GM21381 (cell line): ENCODE results near the gene PSD2.

Experiments
- ATAC-seq: cut with Tn5 transposase; IDR thresholded peaks from one replicate; pipeline ENCODE4 v1.9.1; 2021; ENCODE audit warnings: mild to moderate bottlenecking, moderate library complexity; ENCODE audit not compliant: unreplicated experiment

PSD2 gene

DNA sequence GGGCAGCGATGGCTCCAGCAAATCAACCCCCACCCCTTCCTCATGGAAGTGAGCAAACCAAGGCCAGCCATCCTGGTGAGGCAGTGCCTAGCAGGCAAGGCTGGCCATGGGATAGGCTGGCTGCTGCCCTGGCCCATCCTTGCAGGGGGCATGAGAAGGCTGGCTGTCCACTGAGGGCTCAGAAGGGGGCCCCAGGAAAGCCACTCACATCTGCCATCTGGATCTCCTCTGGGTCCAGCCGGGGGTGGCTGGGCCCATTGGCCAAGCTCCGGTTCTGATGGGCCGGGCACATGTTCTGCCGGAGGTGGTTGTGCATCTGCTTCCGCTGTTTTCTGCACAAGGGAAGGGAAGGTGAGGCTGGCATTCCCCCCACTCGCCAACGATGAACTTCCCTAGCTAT lies 57.1 kb downstream of the PSD2 start:
- ATAC-seq: no peak

DNA sequence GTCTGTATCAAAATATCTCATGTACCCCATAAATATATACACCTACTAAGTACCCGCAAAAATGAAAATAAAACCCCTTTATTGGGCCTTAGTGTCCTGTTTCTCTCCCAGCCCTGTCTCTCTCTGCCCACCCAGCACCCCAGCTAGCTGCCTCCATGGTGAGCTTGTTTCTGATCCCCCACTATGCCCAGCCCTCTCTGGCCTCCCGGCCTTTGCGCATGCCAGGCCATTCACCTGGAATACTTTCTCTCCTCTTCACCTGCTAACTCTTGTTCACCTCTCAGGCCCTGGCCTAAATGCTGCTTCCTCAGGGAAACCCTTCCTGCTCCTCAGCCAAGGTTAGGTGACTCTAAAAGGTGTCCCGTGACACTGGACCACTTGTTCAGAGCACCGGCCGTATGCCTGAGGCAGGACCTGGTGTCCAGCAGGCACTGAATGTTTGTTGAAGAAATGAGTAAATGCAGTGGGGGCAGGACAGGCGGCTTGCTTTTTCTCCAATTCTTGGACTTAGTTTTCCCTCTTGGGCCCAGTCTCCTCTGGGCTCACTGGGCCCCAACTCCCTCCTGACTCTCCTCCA lies 58.5 kb downstream of the PSD2 start:
- no peak for ATAC-seq

- ATAC-seq: no peak
These were observed 59.3 kb downstream of the PSD2 start for GRCh38 chr5:139854953-139855352.

DNA sequence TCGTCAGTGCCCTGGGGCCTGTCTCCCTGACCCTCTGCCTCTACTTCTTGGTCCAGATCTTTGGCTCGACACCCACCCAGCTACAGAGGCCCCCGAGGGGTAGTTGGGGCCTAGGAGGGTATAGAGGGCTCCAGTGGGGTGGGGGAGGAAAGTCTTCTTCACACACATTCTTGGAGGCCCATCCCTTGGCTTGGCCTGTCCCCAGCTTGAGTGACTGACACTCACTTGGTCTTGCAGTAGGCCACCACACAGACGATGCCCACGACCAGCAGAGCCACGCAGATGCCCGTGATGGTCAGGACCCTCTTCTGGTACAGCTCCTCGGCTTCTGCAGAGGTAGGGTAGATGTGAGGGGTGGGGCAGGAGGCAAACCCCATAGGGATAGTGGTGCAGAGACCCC lies 59.8 kb downstream of the PSD2 start:
- ATAC-seq: no peak

DNA sequence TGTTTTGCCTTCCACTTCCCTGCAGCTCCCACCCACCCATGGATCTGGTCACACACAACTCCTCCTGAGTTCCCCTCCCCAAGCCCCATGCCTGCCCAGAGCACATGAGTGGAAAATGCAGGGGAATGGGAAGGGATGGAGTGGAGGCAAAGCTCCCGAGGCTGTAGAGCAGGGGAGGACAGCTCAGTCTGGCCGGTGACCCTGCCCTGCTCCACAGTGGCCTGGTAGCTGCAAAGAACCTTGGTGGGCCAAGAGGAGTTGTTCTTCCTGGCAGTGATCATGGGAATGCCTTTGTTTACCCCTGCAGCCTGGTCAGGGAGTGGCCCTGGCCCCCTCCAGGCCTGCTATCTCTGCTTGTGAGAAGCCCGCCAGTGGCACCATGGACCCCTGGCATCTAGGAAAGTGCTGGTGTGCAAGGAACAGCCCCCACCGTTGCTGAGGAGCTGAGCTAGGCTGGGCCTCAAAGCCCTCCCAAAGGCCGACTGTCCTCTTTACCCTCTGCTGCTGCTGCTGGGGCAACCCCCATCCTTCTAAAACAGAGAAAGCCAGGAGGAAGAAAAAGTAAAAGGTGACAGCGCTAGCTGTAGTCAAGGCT lies 60.4 kb downstream of the PSD2 start:
- no peak for ATAC-seq

DNA sequence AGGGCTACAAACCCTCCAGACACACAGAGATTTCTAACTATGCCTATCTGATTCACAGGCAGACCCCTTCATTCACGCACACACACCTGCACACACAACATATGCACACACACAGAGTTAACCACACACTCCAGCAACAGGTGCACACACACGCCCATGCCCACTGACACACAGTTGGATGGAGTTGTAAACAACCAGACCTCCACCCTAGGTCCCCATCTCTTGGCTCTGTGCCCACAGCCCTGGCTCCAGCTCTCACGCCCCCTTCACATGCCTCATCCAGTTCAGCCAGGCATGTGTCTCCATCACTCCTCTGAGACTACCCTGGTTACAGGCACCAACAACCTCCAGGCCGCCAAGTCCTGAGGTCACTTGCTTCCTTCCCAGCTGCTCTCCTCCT lies 61.1 kb downstream of the PSD2 start:
- no peak for ATAC-seq

- no peak for ATAC-seq
These were observed 63.4 kb downstream of the PSD2 start for GRCh38 chr5:139859013-139859412.

DNA sequence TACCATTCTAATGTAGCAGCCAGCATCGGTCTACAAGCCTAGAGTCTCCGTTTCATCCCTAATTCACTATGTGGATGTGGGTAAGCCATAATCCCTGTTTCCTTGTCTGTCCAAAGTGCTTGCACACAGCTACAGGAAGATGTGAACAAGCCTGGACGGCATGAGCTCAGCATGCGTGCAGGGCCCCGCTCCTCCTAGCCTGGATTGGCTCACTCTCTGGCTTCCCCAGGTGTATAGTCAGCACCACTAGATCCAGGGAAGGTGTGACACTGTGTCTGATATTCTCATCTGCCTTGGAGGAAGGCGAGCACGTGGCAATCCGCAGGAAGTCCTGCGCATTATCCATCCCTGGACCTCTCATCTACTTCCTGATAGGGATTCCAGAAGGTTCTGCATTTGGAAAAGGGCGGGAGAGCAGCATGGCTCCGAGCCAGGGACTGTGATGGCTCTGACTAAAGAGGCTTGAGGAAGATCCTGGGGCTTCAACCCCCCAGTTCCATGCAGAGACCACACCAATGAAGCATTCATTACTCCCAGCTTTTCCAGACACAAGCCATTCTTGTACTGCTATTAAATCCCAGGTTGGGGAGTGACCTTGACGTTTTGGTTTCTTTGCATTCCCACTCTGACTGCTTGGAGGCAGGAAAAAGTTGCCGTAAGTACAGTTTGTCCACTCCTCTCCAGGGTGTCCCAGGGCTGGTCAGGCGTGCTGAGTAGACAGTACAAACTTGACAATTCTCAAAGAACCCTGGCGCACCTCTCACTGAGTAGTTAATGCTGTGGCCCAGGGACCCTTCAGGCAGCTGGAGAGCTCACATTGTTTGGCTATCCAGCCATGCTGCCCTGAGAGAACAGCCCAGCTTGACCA lies 65.6 kb downstream of the PSD2 start:
- ATAC-seq: no peak

DNA sequence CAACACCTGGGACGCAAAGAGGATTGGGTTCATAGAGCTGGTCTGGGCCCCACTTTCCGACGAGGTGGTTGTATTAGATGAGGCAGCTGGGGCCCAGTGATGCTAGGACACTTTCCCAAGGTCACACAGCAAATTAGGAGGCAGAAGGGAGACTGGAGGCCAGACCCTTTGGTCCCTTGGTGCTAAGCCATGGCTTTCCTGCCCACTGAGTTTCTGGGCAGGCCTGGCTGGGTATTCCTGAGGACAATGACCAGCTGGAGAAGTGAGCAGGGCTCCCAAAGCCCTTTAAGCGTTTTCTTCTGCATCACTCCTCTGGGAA lies 66.2 kb downstream of the PSD2 start:
- no peak for ATAC-seq

GRCh38 chr5:139862313-139862712 lies 66.7 kb downstream of the PSD2 start:
- no peak for ATAC-seq

DNA sequence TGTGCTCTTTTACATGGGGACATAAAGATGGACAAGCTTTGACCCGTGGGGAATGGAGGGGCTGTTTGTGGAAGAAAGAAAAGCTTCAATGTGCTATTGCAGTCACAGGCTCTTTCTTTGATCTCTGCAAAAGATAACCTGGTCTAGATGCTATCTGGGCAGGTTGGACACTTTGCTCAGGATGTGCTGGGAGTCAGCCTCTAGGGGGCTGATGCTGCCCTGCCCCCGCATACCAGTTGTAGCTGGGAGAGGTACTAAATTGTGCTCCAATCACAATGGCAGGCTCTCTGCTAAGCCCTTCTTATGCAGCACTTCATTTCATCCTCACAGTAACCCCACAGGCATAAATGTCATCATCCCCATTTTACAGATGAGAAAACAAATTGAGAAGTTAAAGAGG lies 67.2 kb downstream of the PSD2 start:
- ATAC-seq: no peak

DNA sequence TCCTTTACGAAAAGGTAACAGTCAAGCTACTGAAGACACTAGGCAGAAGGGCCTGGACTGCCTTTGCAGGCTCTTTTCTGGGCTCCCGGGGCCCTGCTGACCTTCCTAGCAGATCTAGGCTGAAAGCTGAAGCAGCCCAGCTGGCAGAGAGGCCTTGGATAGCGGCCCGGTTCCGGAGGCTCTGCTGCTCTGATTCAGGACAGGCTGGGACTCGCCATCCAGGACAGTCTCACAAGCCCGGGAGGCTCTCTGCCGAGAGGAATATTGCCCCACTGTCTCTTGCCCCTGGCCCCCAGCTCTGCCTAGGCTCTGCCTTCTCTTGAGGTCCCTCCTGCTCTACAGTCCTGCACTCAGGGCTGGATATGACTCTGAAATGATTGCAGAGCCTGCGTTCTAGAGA lies 67.8 kb downstream of the PSD2 start:
- no peak for ATAC-seq

DNA sequence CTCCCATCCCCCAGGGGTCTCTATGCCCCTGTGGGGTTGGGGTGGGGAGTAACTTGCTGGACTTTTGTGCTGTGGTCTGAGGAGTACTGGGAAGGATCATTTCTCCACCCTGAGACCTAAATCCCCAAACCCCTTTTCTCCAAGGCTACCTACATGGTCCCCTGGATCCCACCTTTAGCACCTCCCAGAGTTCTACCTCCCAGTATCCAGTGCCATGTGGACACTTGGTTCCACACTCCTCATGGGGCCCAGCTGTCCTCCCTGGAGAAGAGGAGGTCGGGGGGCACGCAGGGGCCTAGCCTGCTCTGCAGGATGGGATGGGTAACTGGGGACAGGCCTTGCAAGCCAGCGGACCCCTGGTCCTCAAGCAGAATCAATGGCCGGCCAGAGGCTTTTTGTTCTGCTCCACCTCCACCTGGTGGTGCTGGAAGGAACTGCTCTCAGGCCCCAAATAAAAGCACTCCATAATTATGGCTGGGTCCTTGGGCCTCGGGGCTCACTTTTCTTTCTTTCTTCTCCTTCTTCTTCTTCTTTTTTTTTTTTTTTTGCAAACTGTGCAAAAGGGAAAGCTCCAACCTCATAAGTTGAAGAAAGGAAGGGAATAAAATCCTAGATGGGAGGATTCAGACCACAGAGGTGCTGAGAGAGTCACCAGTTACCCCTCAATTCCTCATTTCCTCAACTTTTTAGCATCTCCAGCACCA lies 68.4 kb downstream of the PSD2 start:
- ATAC-seq: no peak

DNA sequence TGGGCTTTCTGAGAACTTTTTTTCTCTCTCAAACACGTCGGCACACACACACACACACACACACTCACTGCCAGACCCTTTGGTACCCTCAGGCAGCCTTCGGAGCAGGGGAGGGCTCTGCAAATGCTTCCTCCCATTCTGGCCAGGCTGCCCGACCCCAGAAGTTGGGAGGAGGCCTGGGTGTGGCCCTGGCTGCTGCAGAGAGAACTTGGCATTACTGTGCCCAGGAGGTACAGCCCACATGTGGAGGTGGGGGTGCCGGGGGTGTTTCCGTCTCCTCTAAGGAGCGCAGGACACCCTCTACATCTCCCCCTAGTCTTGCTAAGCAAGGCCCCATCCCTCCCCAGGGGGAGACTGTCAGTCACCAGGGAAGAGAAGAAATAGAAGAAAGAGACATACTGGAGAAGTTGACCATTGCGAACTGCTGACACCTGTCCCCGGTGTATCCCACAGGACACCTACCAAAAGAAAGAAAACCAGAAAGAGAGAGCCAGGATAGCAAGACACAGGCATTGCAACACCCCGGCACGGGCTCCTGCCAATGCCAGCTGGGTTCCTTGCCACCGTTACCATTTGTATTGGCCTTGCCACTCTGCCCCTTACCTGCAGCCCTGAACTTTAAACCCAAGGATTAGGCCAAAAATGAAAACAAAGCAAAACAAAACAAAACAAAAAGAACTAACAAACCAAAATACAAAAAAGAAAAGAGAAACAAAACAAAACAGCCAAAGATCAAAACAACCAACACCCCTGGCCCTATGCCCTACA lies 69.3 kb downstream of the PSD2 start:
- ATAC-seq: no peak

DNA sequence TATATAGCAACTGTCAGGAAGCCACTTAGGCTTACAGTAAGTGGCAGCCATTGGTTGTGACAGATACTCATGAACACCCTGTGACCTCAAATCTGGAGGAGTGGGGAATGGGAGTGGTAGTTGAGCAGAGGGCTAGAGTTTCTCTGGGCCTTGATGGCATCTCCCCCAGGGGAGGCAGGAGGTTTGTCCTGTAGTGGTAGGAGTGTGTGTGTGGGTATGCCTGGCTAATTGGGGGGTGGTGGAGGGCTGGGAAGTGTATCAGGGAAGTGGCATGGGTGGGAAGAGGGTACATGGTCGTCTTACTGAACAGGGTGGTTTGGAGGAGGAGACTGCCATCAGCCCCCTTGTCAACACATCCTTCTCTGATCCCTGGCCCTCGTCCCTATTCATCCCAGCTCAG lies 71.5 kb downstream of the PSD2 start:
- no peak for ATAC-seq

GRCh38 chr5:139867581-139867980 lies 72.0 kb downstream of the PSD2 start:
- no peak for ATAC-seq

DNA sequence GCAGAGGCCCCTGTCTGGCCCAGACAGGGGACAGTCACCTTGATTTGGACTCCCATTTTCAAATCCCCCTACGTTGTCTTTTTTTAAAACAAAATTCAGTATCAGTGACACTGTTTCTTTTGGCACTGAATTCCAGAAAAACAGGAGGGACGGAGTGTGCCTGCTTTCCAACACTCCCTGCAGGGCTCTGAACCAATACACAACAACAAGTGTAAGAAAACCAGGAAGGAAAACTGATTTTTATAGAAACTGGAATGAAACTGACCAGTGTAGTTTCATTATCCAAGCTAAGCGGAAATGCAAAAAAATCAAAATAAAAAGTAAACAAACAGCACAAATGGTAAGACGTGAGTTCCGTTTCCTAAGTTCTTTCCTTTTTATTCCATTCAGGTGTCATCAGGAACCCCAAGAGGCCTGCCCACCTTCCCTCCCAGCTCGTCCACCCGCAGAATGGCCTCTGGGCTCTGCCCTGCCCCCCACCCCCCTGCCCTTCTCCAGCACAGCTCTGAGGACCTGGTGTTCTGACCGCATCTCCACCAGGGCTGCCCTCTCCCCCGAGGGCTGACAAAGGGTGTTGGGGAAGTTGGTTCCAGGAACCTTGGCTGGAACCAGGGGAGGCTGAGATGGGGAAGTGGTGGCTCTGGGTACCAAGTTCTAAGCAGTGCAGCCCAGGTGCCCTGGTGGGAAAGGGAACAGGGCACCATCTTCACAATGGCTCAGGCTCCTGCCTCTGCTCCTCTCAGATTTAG lies 73.6 kb downstream of the PSD2 start:
- no peak for ATAC-seq

DNA sequence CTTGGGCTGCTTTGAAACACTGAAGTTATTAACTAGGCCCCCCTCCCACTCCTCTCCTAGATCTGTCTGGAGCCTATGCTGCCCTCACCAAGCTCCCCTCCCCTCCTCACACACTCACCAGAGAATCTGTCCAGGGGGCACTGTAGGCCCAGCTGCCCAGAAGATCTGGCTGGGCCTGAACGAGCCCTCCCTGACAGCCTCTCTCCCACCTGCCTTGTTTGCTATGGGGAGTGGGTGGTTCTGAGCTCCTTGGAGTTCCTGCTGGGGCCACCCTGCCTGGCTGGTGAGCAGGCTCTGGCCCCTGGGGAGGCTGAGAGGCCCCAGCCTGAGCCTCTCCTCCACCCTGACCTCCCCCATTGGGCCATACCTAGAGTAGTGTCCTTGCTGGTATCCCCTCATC lies 75.1 kb downstream of the PSD2 start:
- ATAC-seq: no peak

DNA sequence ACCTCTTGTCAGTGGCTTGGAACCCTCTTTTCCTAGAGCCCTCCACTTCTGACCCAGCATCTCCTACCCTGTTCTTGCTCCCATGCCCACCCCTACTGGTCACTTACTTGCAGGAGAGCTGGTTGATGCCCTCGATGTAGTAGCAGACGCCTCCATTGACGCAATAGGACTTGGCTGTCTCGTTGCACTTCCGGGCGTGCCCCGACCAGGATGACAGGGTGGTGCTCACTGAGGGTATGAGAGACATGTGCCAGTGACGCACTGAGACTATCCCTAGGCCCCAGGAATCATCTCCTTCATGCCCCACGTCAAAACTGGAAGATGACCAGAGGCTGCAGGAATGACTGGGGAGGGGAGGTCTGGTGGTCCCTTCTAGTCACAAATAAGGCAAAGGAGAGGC lies 76.0 kb downstream of the PSD2 start:
- no peak for ATAC-seq

DNA sequence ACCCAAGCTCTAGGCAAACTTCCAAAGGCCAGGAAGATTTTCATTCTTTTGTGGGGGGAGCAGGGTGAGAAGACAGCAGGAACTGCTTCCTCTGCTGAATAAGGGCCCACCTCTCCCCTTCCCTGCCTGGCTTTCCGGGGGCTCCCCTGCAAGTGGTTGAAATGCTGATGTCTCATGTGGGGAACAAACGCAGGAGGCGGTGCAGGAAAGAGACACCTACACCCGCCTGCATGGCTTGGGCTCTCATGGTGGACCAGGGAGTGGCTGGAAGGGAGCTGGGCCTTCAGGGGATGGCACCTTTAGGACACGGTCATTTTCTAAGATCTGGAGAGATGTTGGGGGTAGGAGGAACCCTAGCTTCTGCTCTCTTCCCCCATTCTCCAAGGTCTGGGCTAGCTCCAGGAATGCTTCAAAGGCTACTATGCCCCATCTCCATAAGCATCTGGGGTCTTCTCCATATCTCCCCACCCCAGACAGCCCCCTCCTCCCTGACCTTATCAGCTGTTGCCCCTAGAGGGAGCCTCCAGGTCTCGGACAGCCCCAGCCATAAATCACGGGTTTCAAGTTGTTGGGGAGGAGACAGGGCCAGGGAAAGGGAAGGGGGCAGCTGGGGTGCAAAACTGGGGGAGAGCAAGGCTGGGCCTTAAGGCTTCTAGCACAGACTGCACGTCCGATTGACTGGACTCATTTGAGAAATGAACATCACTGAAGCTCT lies 76.6 kb downstream of the PSD2 start:
- ATAC-seq: no peak
